Measurements from ENCODE around the gene PARD3B.

- TF ChIP-seq GATA2 (IDR thresholded peaks at IDR 0.05; ENCODE audit: low read depth, low read length) (no peak), GATA3 (IDR thresholded peaks at IDR 0.05; ENCODE audit: low read depth, low read length) (no peak)
These were observed 456.2 kb downstream of the PARD3B start for GRCh38 chr2:205001300-205001966.

All from SH-SY5Y (cell line).